Colon (tissue), 2 donors: ENCODE measurements around the gene JAKMIP2.
"Not testable (repeated sequence)": the region's sequence is repeated elsewhere in the genome, so short reads cannot be mapped to it uniquely, and the experiment has no call there.

Experiments used
- FAIRE-seq: peaks from 2 replicates; lab custom pipeline; 2012; peaks lifted over from hg19 to GRCh38; lab: Jason Lieb, UNC
- donor health status: control.
- donor health status: control.

Gene JAKMIP2

DNA sequence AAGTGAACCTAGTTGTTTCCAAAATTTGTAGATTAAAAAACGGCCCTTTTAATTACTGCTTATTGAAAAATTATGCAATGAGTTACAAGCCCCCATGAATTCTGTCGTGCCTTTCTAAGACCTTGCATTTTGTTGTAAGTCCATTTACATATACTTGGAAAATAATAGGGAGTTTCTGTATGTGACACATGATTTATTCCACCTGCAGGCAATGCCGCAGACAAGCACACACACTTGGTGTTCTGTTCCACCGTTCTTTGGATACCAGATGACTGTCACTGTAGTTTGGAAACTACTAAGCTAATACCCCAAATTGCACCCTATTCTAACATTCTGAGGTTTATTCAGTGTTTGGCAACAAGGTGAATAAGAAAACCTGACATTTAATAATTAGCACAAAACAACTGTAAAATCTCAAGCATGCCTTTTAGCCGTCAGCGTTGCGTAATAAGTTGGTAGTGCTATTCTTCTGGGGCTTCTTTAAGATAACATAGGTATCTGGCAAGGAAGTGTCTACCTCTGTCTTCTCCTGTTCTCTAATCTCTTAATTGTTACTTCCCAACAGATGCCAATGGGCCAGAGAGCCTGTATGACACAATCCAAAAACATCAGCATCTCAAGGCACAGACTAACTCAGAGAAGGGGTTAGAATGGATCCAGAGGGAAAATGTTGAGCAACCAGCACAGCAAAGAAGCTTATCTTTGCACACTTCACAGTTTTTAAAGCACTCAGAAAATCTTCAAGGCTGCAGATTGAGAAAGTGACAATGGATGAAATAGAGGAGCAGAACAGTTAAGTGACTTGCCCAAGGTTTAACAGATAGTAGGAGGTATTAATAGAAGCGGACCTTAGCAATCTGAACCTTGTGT, 224.4 kb downstream of the JAKMIP2 start:
- no peak for FAIRE-seq

DNA sequence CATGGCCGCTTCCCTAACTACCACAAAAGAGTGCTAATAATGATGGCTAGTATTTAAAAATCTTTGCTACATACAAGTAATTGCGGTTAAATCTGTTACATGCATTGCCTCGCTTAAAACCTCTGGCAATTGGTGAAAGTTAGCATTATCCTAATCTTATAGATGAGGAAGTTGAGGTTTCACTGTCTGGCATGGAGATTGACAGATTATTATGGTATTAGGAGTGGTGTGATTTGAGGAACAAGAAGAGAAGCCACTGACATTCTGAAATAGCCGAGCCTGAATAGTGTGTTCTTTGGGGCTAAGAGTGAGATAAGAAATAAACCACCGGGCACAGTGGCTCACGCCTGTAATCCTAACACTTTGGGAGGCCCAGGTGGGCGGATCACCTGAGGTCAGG, 227.4 kb downstream of the JAKMIP2 start:
- FAIRE-seq = no peak

DNA sequence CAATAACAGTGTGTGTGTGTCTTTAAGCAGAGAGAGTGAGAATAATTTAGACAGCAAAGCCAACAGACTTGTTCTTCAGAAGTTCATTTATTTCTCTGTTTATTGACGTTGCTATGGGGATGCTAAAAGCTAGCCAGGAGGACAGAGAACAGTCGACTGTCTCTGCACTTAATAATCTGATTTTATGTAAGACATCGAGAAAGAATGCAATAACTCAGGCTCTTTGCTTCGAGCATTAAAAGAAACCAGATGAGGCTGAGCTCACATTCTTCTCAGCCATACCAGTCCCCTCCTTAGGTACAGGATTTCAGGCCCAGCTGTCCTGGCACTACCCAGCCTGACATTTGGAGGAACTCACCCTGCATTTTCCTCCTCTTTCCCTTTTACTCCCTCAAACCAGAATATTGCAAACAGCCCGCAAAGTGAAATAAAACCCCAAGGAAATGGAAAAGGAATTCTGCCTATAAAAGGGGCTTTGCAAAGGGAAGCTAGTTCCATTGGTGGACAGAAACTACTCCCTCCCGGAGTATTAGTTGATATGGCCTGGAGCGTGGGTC, 228.2 kb downstream of the JAKMIP2 start:
- FAIRE-seq = no peak

DNA sequence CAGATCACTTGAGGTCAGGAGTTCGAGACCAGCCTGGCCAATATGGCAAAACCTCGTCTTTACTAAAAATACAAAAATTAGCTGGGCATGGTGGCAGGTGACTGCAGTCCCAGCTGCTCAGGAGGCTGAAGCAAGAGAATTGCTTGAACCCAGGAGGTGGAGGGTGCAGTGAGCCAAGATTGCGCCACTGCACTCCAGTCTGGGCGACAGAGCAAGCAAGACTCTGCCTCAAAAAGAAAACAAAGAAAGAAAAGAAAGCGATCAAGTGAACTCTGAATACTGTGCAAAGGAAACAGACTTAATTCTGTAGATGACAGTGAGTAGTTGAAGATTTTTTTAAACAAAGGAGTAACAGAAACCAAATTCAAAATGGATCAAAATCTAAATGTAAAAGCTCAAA, 228.7 kb downstream of the JAKMIP2 start:
- not testable (repeated sequence) for FAIRE-seq

DNA sequence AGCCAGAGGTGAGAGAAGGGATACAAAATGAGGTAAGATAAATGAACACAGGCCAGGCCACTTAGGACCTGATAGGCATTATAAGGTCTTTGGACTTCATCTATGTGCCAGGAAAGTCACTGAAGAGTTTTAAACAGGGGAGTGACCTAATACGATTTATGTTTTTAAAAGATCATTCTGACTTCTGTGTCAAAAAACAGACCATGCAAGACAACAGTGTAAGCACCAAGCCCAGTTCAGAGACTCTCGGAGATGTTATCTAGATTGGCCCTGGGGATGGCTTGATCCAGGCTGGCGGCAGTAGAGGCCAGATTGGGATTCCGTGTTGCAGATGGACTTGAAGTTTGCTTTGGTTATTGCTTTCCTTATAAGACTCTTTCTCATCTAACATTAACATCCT, 229.6 kb downstream of the JAKMIP2 start:
- no peak for FAIRE-seq

DNA sequence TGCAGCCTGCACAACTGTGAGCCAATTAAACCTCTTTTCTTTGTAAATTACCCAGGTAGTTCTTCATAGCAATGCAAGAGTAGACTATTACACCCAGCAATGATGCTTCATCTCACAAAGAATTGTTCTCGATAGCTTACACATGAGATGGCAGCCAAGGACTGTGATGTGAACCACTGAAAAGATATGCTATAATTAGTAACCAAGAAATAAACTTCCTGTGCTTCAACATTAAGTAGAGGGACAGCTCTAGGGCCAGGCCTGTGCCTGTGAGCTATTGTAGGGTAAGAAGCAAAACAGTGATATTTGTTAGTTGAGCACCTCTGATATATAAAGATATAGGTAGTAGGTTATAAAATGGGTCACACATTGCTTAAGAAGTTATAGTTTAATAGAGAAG, 230.9 kb downstream of the JAKMIP2 start:
- no peak for FAIRE-seq

DNA sequence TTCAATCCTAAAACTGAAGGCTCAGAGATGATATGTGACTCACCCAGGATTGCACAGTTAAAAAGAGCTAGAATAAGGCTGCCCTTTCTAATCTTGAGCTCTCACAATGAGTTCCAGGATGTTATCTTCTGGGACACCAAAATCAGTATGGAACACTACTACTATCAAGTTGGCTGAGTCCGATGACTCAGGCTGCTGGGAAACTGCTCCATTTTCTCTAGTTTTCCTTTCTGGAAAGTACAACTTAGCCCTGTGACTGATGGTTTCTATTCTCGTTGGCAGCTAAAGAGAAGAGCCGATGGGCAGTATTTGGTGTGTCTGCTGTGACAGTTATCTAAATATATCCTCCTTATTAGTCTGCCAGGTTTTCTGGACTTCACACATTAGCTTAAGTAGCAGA, 234.8 kb downstream of the JAKMIP2 start:
- FAIRE-seq = no peak

DNA sequence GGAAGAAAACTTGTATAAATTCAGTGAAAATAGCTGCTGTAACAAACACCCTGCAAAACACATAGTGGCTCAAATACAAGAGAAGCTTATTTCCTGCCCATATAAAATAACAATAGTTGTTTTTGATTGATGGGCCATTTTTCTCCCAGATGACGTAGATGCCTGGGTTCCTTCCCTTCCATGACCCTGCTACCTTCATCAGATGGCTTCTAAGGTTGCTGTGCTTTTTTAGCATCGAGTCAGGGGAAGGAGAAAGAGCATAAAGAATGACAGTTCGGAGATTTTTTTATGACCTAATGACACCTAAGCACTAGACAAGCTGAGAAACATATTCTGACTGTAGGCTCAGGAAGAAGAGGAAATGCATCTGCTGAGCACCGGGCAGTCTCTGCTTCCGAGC, 238.0 kb downstream of the JAKMIP2 start:
- no peak for FAIRE-seq

DNA sequence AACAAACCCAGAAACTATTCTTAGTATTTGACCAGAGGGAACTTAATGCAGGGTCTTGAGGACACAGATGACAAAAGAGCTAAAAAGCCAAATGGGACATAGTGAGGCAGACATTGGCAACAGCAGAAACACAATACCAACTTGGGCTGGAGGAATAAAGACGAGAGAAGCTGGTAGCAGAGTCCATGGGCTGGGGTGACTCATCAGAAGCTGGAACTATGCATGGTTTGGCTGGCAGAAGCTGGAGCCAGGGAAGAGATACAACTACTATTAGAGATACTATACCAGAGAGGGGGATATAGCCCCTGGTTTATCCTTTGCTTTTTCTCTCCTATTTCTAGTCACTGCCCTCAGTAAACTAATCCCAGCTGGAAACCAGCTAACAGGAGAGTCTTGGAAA, 243.5 kb downstream of the JAKMIP2 start:
- no peak for FAIRE-seq

DNA sequence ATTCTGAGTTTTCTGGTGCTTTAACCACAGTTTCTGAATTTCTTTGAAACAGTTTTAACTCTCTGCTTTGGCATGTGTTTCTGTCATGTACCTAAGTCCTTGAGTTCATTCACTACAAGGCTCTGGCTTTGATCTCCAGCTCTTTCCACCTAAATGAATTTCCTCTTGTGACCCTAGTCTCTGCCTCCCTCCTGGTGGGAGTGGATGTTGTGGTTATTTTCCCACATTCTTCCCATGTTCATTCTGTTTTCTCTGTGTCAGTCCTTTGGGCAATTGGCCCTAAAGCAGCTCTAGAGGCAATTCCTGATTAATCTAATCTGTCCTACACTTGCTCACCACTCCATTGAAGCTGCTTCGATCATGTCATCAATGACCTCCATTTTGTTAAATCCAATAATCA, 244.3 kb downstream of the JAKMIP2 start:
- FAIRE-seq = no peak
